ENCODE data around the gene FAR2.
"Not testable (repeated sequence)": the region's sequence is repeated elsewhere in the genome, so short reads cannot be mapped to it uniquely, and the experiment has no call there.

The FAR2 gene

DNA sequence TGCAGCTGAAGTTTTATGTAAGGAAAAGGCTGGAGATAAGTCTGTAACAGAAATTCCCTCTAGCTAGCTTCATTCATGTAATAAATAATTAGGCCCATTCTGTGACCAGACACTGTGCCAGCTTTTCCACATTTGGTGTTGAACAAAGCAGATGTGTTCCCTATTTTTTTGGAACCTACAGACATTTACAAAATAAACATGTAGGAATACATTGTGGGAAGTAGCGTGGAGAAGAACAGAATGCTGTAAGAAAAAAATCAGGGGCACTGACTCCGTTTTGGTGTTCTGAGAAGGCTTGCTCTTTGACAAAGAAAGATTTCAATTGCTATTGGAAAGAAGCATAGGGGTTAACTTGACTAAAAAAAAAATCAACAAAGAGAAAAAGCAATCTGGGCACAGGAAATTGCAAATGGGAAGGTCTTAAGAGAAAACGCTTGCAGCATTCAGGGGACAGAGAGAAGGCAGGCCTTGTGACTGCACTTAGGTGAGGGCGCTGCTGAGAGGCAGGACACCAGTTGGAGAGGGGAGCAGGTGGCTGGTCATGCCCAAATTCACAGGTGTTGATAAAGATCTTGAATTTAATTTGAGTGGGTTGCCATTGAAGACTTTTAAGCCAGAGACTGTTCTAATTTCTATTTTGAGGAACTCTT lies 4.0 kb downstream of the FAR2 start:
- DNase-seq (ENCODE audit: low spot score), result no peak

DNA sequence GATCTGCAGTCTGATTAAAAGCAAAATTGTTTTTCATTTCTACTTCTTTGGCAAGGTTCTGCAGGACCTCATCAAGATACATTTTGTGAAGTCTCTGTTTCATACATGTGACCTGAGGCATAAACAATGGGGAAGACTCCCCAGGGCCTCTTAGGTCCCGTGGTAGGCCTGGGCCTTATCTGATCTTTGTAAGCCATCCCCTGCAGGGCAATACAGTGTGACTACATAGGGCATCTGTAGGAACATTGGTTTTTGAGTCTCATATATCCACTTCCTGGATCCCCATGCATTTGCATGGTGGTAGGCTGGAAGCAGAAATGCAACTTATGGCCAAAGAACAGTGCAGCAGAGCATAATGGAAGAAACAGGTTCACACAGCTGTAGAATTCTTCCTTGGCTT lies 6.0 kb downstream of the FAR2 start:
- no peak for DNase-seq (ENCODE audit: low spot score)

GRCh38 chr12:29157486-29157946 lies 8.4 kb downstream of the FAR2 start:
- no peak for DNase-seq (ENCODE audit: low spot score)

DNA sequence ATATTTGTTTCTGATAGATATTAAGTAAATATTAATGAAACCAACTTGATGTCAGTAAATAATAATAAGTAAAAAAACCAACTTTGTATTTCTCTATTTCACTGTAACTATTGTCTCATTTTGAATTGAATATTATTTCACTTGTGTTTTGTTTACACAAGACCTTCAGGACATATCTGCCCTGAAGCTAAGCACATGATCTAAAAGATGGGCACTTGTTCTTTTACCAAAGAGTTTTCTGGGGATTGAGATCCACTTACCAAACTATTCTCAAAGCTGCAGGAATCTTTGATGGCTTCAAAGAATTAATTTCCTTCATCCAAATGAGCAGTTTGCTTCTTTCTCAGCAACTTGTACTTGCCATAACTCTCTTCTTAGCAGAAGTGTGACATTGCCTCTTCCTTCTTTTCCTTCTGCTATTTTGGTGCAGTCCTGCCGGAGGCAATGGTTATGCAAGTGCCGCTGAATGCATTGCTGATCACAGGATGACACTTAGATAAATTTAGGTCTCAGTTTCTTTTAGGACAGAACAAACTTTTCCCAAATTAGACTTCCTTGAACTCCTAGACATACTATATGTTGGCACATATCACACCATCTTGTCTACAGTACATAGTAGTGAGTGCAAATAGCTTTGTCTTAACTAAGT lies 9.2 kb downstream of the FAR2 start:
- DNase-seq (ENCODE audit: low spot score), result no peak

DNA sequence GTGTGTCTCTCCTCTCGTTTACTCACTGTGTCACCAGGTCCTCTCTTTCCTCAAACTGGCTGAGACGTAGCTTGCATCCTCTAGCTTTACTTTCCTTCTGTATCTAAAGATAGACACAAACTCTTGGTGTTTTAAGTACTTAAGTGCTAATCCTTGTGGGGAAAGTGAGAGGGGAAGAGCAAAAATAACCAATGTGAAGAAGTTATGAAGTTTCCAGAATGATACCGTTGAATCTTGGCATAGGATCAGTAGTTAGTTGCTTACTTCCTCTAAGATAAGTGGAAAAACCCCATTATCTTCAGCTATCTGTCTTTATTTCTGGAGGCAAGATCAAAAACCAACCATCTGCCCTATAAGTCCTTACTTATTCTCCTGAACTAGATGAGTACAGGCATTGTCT lies 10.6 kb downstream of the FAR2 start:
- no peak for DNase-seq (ENCODE audit: low spot score)

- no peak for DNase-seq (ENCODE audit: low spot score)
Observed at GRCh38 chr12:29160230-29160629, 11.2 kb downstream of the FAR2 start.

DNA sequence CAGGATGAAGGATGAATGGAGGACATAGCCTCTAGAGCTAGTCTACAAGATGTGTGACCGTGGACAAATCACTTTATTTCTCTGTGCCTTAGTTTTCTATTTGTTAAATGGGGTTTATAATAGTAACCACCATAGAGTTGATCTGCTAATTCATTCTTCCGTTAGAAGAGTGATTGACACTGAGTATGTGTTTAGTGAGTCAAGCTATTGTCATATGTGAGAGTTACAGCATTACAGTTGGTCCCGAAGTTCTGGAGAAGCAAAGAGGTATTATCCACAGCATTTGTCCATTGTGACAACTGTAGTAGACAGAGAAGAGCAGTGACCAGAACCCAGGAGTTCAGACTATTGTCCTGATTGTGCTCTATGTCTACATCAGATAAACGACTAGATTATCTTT lies 14.1 kb downstream of the FAR2 start:
- no peak for DNase-seq (ENCODE audit: low spot score)

DNA sequence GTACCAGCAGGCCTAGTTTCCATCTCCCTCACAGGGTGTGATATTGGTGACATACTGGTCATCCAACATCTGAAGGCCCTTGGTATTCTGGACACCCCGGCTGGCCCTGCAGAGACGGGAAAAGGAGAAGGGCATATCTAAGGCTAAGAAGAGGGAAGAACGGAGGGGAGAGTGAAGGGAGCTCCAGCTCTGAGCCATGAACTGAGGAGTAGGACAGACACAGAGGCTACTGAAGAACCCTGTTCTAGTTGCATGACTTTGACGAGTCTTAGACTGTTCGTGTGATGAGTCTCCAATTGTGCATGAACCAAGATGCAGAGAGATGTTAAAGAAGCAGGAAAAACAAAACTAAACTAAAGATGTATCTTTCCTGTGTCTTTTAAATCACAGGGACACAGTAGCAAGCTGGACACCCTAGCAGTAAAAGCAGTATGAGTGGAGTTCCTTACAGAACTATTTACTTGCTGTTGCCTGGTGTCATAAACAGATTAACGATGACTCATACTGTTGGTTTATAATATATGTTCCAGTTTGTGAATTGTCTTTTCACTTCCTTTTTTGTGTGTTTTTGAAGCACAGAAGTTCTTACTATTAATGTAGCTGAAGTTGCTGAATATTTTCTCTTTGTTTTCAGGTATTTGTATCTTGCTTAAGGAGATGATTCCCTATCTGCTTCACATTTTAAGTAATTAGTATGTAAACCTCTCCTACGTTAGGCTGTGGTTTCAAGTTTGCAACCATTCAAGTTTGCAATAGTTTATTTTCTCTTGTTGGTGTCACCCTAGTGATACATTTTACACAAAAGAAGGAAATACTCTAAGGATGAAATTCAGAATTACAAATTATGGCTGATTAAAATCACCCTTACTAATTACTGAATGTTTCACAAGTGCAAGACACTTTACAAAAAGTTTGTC lies 15.7 kb downstream of the FAR2 start:
- DNase-seq (ENCODE audit: low spot score), result no peak

DNA sequence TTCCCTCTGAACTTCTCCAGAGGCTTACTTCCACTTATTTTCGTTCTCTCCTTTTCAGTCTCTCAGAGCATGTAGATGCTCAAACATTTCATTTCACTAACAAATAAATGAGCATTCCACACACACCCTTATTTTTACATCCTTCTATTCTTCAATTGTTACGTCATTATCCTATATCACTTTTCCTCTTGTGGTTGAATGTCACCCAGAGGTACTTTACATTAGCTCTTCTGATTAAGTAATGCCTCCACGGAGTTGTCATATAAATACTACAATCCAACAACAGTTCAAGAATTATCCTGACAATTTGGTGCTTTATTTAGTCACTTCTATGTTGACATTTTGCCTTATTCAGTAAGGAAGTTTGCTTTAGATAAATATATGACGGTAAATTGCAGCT lies 18.4 kb downstream of the FAR2 start:
- no peak for DNase-seq (ENCODE audit: low spot score)

DNA sequence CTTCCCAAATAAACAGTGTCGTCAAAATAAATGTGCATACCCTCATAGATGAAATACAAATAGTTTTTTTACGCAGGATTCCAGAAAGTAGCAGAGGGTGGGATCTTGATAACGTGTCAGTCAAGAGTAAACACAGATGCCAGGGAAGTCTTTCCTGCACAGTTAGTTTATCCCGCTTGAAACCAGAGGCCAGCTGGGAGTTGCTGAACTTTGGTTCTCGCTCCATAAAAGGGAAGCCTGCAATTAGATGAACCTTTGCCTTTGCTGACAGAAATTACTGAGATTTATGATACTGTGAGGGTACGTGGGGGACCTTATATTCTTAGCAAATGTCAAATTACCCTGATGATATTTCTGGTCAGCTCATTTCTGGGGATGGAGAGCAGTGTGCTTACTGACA lies 18.9 kb downstream of the FAR2 start:
- DNase-seq (ENCODE audit: low spot score), result no peak

DNA sequence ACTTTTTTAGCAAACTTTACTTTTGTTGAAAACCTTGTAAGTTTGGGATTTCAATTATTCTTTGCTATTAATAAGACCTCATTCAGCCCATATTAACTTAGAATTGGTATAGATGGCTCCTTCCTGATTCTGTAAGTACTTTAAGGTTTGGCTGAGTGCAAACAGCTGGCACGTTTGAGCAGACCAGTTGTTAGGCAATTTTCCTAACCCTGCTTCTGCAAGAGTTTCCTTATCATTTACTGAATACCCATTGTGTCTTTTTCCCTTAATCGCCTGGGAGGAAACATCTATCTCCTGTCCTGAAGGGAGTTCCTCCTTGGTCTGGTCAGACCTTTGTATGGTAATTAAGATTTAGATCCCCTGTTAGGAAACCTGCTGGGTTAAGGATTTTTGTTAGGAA lies 20.9 kb downstream of the FAR2 start:
- DNase-seq (ENCODE audit: low spot score), result not testable (repeated sequence)

DNA sequence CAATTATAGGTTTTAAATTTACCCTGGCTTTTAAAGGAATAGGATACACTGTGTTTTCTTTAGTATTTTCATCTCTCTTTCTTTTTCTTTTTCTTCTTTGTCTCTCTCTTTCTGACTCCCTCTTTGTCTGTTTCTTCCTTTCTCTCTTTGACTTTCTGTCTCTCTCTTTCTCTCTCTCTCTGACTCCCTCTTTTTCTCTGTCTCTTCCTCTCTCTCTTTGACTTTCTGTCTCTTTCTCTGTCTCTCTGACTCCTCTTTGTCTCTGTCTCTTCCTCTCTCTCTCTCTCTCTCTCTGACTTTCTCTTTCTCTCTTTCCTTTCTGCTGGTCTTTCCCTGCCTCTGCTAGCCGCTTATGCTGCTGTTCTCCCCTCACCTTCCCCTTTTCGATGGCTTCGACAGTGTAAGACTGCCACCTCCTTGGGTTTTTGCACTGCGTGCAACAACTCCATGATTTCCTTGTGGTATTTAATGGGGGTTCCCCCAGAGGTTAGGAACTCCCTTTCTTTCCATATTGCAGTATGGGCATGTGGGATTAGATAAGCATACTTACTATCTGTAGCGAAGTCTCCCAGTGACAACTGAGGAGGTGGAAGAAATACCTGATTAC lies 21.5 kb downstream of the FAR2 start:
- DNase-seq (ENCODE audit: low spot score), result not testable (repeated sequence)

- no peak for DNase-seq (ENCODE audit: low spot score)
Observed at GRCh38 chr12:29171421-29172258, 22.6 kb downstream of the FAR2 start.

- DNase-seq (ENCODE audit: low spot score), result no peak
Observed at GRCh38 chr12:29176941-29177340, 27.9 kb downstream of the FAR2 start.

DNA sequence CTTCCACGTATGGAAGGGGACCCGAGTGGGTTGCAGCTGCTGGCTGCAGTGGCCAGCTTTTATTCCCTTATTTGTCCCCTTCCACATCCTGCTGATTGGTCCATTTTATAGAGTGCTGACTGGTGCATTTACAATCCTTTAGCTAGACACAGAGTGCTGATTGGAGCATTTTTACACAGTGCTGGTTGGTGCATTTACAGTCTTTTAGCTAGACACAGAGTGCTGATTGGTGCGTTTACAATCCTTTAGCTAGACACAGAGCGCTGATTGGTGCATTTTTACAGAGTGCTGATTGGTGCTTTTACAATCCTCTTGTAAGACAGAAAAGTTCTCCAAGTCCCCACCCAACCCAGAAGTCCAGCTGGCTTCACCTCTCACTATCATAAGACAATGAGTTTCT lies 33.2 kb downstream of the FAR2 start:
- not testable (repeated sequence) for DNase-seq (ENCODE audit: low spot score)

DNA sequence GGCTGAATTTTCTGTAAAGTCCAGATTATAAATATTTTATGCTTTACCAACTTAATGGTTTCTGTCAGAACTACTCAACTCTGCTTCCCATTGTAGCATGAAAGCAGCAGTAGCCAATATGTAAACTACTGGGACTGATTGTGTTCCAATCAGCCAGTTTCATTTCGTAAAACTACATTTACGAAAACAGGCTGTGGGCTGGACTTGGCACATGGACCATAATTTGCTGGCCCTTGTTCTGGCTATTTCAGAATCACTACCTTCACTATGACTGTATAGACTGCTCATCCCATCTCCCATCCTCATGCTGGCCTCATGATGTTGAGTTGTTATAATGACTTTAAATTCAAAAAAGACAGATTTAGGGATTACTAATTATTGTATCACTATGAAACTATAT lies 38.7 kb downstream of the FAR2 start:
- no peak for DNase-seq (ENCODE audit: low spot score)

DNA sequence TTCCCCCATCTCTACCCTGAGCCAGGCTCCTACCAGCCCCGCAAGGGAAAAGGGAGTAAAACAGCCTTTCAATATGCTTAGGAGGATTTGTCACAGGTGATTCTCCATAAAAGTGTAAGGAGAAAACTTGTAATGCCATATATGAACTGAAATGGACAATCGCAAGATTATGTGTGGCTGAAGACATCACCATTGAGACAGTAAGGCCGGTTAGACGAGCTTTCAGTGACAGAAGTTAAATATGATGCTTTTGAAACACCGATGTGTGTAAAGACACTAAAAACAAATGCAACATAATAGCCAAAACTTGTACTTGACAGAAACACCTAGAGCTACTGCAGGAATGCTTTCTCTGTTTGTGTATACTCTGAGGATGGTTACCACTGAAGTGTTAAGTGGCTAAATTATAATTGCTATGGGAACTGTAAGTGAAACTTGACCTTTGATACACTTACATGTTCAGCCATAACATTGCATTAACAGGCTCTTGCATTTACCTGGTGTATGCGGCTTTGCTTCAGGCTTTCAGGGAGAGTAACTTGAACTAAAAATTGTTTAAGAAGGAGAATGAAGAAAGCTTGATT lies 42.3 kb downstream of the FAR2 start:
- DNase-seq (ENCODE audit: low spot score), result no peak

DNA sequence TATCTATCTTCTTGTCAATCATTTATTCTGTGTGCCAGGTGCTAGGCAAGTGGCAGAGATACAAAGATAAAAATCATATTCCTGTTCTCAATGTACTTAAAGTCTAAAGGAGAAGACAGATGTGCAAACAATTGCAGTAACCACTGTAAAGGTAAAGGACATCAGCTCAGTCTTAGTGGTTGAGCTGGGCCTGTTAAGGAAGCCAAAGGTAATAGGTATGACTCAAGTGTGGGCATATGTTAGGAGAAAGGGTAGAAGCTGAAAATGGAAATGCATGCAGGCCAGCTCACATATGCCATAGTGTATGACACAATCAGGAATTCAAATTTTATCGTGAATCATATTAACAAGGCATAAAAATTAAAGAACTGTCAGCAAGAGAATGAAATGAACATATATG lies 49.8 kb downstream of the FAR2 start:
- DNase-seq (ENCODE audit: low spot score), result no peak

- DNase-seq (ENCODE audit: low spot score), result no peak
Observed at GRCh38 chr12:29200586-29200985, 51.5 kb downstream of the FAR2 start.

DNA sequence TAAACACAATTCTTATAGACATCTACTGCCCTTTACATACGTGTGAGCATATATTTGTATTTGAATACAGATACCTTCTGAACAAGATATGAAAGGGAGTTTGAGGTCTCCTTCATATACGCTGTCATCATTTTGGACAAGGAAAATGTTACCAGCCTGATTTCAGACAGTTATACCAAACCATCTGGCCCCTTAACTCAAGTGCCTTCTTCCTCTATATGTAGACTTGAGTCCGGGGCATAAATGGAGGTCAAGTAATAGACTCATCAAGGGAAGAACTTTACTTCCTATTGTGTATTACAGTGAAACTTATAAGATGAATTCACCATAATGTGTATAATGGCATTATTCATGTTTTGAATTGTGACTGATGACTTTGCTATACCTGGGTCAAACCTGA lies 52.2 kb downstream of the FAR2 start:
- DNase-seq (ENCODE audit: low spot score), result no peak

DNA sequence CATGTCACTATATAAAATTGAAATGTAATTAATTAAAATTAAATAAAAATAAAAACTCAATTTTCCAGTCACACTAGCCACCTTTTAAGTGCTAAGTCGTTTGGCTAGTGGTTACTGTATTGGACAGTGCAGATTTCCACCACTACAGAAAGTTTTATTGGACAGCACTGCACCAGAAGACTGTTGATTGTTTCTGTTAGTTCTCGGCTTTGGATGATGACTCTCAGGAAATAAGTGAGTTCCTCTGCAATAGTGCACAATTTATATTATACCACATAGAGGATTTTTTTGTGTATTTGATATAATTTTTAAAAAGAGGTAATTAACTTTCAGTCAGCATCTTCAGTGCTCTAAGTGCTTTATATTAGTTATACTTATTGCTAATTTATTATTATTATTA lies 52.7 kb downstream of the FAR2 start:
- DNase-seq (ENCODE audit: low spot score), result no peak
